ENCODE measurements around the gene DTNA. TPM values are rescaled to one million over a fixed set of nuclear protein-coding genes. Genes with fewer than 3 reads are reported as not detected.

DTNA gene
- total RNA-seq, 1 donor from 2014 or later, result 0.25 TPM

GRCh38 chr18:34928754-34929335, 218.7 kb downstream of the DTNA start:
- intact Hi-C loops (cut with micrococcal nuclease), result no loop called here

GRCh38 chr18:34929336-34929780, 219.3 kb downstream of the DTNA start:
- intact Hi-C loops (cut with micrococcal nuclease), result no loop called here

- intact Hi-C loops (cut with micrococcal nuclease), result no loop called here
Observed at GRCh38 chr18:34932363-34932762, 222.3 kb downstream of the DTNA start.

- intact Hi-C loops (cut with micrococcal nuclease), result no loop called here
Observed at GRCh38 chr18:34932792-34933466, 222.8 kb downstream of the DTNA start.

- intact Hi-C loops (cut with micrococcal nuclease), result no loop called here
Observed at GRCh38 chr18:34933909-34934661, 224.0 kb downstream of the DTNA start.

- intact Hi-C loops (cut with micrococcal nuclease), result no loop called here
Observed at GRCh38 chr18:34936772-34937171, 226.7 kb downstream of the DTNA start.

GRCh38 chr18:34938090-34938489, 228.0 kb downstream of the DTNA start:
- intact Hi-C loops (cut with micrococcal nuclease), result no loop called here
